RWPE1 (cell line): ENCODE measurements around the gene ASB3.
A peak's percentile ranks its signal among the peaks of the same experiment; 100 is the strongest.

ENCODE experiments used
- CTCF ChIA-PET: fragments of 350-600 bp; sonication (Branson Sonifier 250); formaldehyde crosslinking; extraction: SDS; loops from one replicate; lab custom pipeline; 2021; lab: Yijun Ruan, JAX
- POLR2A ChIA-PET: fragments of 400-600 bp; formaldehyde crosslinking; extraction: SDS; loops from one replicate; lab custom pipeline; 2020; ENCODE audit warnings: antibody characterized with exemption; ENCODE audit not compliant: low non-redundant PET; lab: Yijun Ruan, JAX
- DNase-seq: peaks from one replicate; pipeline ENCODE4 v3.0.0; 2012; ENCODE audit warnings: low spot score
- H3K27ac ChIP-seq: fragments of 450-650 bp; 2 replicates; pipeline ENCODE4 v1.5.1; 2017
- CTCF ChIP-seq: fragments of 450-650 bp; conservative IDR thresholded peaks from 2 replicates; pipeline ENCODE4 v1.5.1; 2017; ENCODE audit warnings: low read depth, mild to moderate bottlenecking

ASB3 gene

GRCh38 chr2:53778536-53779162 lies 8.1 kb downstream of the ASB3 start:
- DNase-seq, result no peak
- no peak for TF ChIP-seq CTCF
- ChIA-PET POLR2A (no interaction called here), CTCF (no interaction called here)
- no peak overlapping the region for H3K27ac ChIP-seq

GRCh38 chr2:53777134-53777533 lies 9.6 kb downstream of the ASB3 start:
- CTCF ChIA-PET, result no interaction called here
- no peak for TF ChIP-seq CTCF
- no peak overlapping the region for H3K27ac ChIP-seq
- DNase-seq, result no peak
- POLR2A ChIA-PET, result no interaction called here

- ChIA-PET CTCF (interaction anchor here (0.6 kb wide), 1 partner anchor 452 kb away, joined by 5 read pairs; no protein-coding TSS in a partner anchor), POLR2A (no interaction called here)
- DNase-seq, result no peak
- no peak for TF ChIP-seq CTCF
- no peak overlapping the region for H3K27ac ChIP-seq
Observed at GRCh38 chr2:53770264-53770663, 16.5 kb downstream of the ASB3 start.

- ChIA-PET POLR2A (no interaction called here), CTCF (no interaction called here)
- DNase-seq, result no peak
- no peak overlapping the region for H3K27ac ChIP-seq
- no peak for TF ChIP-seq CTCF
Observed at GRCh38 chr2:53769318-53769945, 17.3 kb downstream of the ASB3 start.

- CTCF ChIA-PET, result interaction anchor here (0.5 kb wide), 1 partner anchor 1139 kb away, joined by 3 read pairs; no protein-coding TSS in a partner anchor
- H3K27ac ChIP-seq, result peak overlapping the region; percentile 89
- no peak for TF ChIP-seq CTCF
- POLR2A ChIA-PET, result no interaction called here
- DNase-seq, result no peak
Observed at GRCh38 chr2:53768242-53768542, 18.6 kb downstream of the ASB3 start.

- POLR2A ChIA-PET, result no interaction called here
- DNase-seq, result peak; percentile 74
Observed at GRCh38 chr2:53767405-53768241, 19.1 kb downstream of the ASB3 start, which contains the start of gene CHAC2. CHAC2 (plus strand) TSS chr2:53767804; CDS start chr2:53767887, 83 bp downstream.

More at GRCh38 chr2:53767405-53768241, 19.1 kb downstream of the ASB3 start, which contains the start of gene CHAC2:
- CTCF ChIA-PET, result interaction anchor here (0.5 to 0.6 kb wide), 3 partner anchors 49 to 1140 kb away, joined by 3 to 5 read pairs (median 4); no protein-coding TSS in a partner anchor
- peak within 1 kb of the TSS; percentile 89 for H3K27ac ChIP-seq
- 0 out of 2 replicates have a peak, but pooled peaks have one; percentile 8 for TF ChIP-seq CTCF
